Thymus (tissue), 11 donors: ENCODE data around the gene RPE. TPM values are rescaled to one million over a fixed set of nuclear protein-coding genes. Genes with fewer than 3 reads are reported as not detected.

Experiments
- DNase-seq, 9 donors: peaks; one replicate each; pipeline ENCODE4 v3.0.0-alpha.2; 2013; ENCODE audit warnings: low spot score in 9 of 9, low read depth in 6 of 9, missing footprints in 1 of 9
- H3K27ac ChIP-seq, 2 donors: one replicate each; pipeline ENCODE4 v1.5.1; 2013; ENCODE audit warnings: control low read depth in 1 of 2, low read depth in 1 of 2, low read length in 1 of 2, mild to moderate bottlenecking in 1 of 2, moderate library complexity in 1 of 2
- H3K27me3 ChIP-seq, 2 donors: one replicate each; pipeline ENCODE4 v1.5.1; 2013; ENCODE audit warnings: low read length in 1 of 2; ENCODE audit not compliant: control insufficient read depth in 2 of 2, insufficient read depth in 1 of 2
- H3K36me3 ChIP-seq, 2 donors: one replicate each; pipeline ENCODE4 v1.5.1; 2013; ENCODE audit warnings: low read length in 1 of 2, mild to moderate bottlenecking in 1 of 2, moderate library complexity in 1 of 2; ENCODE audit not compliant: control insufficient read depth in 2 of 2, insufficient read depth in 2 of 2
- H3K4me1 ChIP-seq, 2 donors: one replicate each; pipeline ENCODE4 v1.5.1; 2013; ENCODE audit warnings: low read length in 2 of 2; ENCODE audit not compliant: control insufficient read depth in 2 of 2, insufficient read depth in 2 of 2
- H3K4me3 ChIP-seq, 2 donors: one replicate each; pipeline ENCODE4 v1.5.1; 2013; ENCODE audit warnings: low read length in 2 of 2, control low read depth in 1 of 2, mild to moderate bottlenecking in 1 of 2
- H3K9me3 ChIP-seq, 2 donors: one replicate each; pipeline ENCODE4 v1.5.1; 2013; ENCODE audit warnings: low read length in 1 of 2, mild to moderate bottlenecking in 1 of 2; ENCODE audit not compliant: control insufficient read depth in 2 of 2, insufficient read depth in 1 of 2
- WGBS: extraction: QIAGEN DNeasy Blood & Tissue Kit; methylation state at CpG from one replicate; pipeline ENCODE4 v1.1.7; 2013; 5-methylcytosine and 5-hydroxymethylcytosine counted together
- polyA plus RNA-seq: library from polyadenylated mRNA; stranded (reverse); fragments of 200-250 nt; gene quantifications from one replicate; pipeline ENCODE4 v1.2.3, GENCODE V29; 2013
- total RNA-seq: library from RNA; stranded (reverse); fragments of 120-200 nt; gene quantifications from one replicate; pipeline ENCODE4 v1.2.4, GENCODE V29; 2013
- donor health status: healthy.

The RPE gene
- total and polyA plus RNA-seq, 2 donors, result 22.2 to 40.0 TPM

GRCh38 chr2:209988010-209988409 is 14.4 kb upstream of the RPE start:
- Histone ChIP-seq H3K36me3 (no peaks in the 10 kb centered on the region), H3K4me1 (no peaks in the 10 kb centered on the region), H3K4me3 (no peak overlapping the region), H3K9me3 (no peaks in the 10 kb centered on the region), H3K27ac (no peak overlapping the region), H3K27me3 (no peaks in the 10 kb centered on the region)
- 10% methylated on average over 4 of the region's 4 CpGs for WGBS
- DNase-seq, result no peak

DNA sequence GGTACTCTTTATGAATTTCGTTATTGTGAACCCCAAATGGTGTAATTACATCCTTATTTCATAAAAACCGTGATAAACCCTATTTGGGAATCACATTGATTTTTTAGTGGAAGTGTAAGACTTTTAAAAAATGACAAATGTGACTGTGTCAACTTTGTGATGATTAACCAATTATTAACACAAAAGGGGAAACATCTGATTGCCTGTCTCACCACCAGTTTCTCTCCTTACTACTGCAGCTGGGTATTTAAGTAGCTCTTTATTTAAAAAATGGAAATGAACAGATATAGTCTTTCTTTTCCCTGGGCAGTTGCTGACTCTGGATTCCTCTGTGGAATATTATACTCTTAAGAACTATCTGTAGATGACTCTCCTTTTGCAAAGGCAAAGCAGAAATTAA is 11.6 kb upstream of the RPE start:
- 92% methylated on average over 2 of the region's 2 CpGs for WGBS
- H3K36me3 ChIP-seq, result no peaks in the 10 kb centered on the region
- H3K9me3 ChIP-seq, result no peaks in the 10 kb centered on the region
- no peak overlapping the region for H3K4me3 ChIP-seq
- no peak overlapping the region for H3K27ac ChIP-seq
- no peaks in the 10 kb centered on the region for H3K4me1 ChIP-seq
- H3K27me3 ChIP-seq, result no peaks in the 10 kb centered on the region
- DNase-seq, result no peak

DNA sequence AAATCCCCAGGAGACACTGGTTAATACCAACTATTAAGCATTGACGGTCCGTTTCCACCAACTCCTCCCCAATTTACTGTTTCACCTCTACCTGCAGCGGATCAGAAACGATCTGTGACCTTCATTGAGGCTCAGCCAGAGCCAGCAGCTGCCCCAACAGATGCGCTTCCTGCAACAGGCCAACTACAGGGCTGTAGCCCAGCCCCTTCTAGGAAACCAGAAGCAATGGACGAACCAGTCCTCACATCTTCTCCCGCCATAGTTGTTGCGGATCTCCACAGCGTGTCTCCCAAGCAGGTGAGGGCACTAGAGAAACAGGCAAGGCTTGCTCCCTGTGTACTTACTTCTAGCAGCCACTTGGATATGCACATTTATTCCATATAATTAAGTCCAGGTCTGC is 8.5 kb upstream of the RPE start:
- Histone ChIP-seq H3K27me3 (no peaks in the 10 kb centered on the region), H3K4me3 (no peak overlapping the region), H3K27ac (no peak overlapping the region), H3K9me3 (no peaks in the 10 kb centered on the region), H3K36me3 (no peaks in the 10 kb centered on the region), H3K4me1 (no peaks in the 10 kb centered on the region)
- WGBS, result 97% methylated on average over 9 of the region's 9 CpGs
- DNase-seq, result no peak

- Histone ChIP-seq H3K4me1 (peaks cover 4 to 13% of the 10 kb centered on the region in 2 donors), H3K27ac (no peak overlapping the region), H3K9me3 (no peaks in the 10 kb centered on the region), H3K27me3 (no peaks in the 10 kb centered on the region), H3K36me3 (no peaks in the 10 kb centered on the region), H3K4me3 (no peak overlapping the region)
- 94% methylated on average over 1 of the region's 1 CpG for WGBS
- DNase-seq, result no peak
Measured at GRCh38 chr2:209998596-209998995, 3.8 kb upstream of the RPE start.

- peaks cover 15 to 18% of the 10 kb centered on the region in 2 donors for H3K4me1 ChIP-seq
- 98% methylated on average over 32 of the region's 32 CpGs for WGBS
- no peaks in the 10 kb centered on the region for H3K27me3 ChIP-seq
- H3K9me3 ChIP-seq, result no peaks in the 10 kb centered on the region
- no peak overlapping the region for H3K4me3 ChIP-seq
- DNase-seq, result no peak
- no peak overlapping the region for H3K27ac ChIP-seq
- H3K36me3 ChIP-seq, result peaks cover 0 to 8% of the 10 kb centered on the region in 2 donors
Measured at GRCh38 chr2:210000464-210001324, 1.7 kb upstream of the RPE start.

GRCh38 chr2:210003359-210003758 is 921 bp downstream of the RPE start:
- 30% methylated on average over 2 of the region's 2 CpGs for WGBS
- H3K36me3 ChIP-seq, result peaks cover 0 to 14% of the 10 kb centered on the region in 2 donors
- H3K9me3 ChIP-seq, result no peaks in the 10 kb centered on the region
- no peak for DNase-seq
- H3K27me3 ChIP-seq, result no peaks in the 10 kb centered on the region
- H3K4me3 ChIP-seq, result peak overlapping the region; percentile 86 to 94
- peaks cover 15 to 18% of the 10 kb centered on the region in 2 donors for H3K4me1 ChIP-seq
- H3K27ac ChIP-seq, result no peak overlapping the region

GRCh38 chr2:210004881-210005280 is 2.4 kb downstream of the RPE start:
- Histone ChIP-seq H3K27me3 (no peaks in the 10 kb centered on the region), H3K36me3 (peaks cover 0 to 26% of the 10 kb centered on the region in 2 donors), H3K27ac (no peak overlapping the region), H3K4me1 (peaks cover 15 to 18% of the 10 kb centered on the region in 2 donors), H3K4me3 (no peak overlapping the region), H3K9me3 (no peaks in the 10 kb centered on the region)
- 96% methylated on average over 2 of the region's 2 CpGs for WGBS
- no peak for DNase-seq

- no peak overlapping the region for H3K4me3 ChIP-seq
- 92% methylated on average over 2 of the region's 2 CpGs for WGBS
- peaks cover 10 to 11% of the 10 kb centered on the region in 2 donors for H3K4me1 ChIP-seq
- no peaks in the 10 kb centered on the region for H3K9me3 ChIP-seq
- DNase-seq, result no peak
- no peaks in the 10 kb centered on the region for H3K27me3 ChIP-seq
- H3K36me3 ChIP-seq, result peaks cover 0 to 46% of the 10 kb centered on the region in 2 donors
- H3K27ac ChIP-seq, result no peak overlapping the region
Measured at GRCh38 chr2:210007895-210008294, 5.5 kb downstream of the RPE start.

DNA sequence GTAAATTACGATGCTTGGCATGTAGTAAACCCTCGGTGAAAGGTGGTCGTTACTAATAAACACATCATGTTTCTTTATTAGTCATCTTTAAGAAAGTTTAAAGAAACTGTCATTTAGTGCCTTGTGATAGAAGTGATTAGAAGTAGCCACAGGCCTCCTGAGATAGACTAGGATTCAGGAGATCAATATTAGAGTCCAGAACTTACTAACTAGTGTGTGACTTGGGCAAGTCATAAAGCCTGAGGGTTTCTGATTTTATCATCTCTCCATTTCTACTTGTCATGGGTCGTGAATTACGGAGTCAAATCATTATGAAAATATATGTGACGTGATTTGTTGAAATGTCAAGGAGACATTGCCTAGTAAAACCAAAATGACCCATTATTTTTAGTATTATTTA is 6.7 kb downstream of the RPE start:
- no peaks in the 10 kb centered on the region for H3K27me3 ChIP-seq
- H3K27ac ChIP-seq, result no peak overlapping the region
- H3K4me1 ChIP-seq, result peaks cover 5 to 9% of the 10 kb centered on the region in 2 donors
- WGBS, result 81% methylated on average over 6 of the region's 6 CpGs
- peaks cover 0 to 49% of the 10 kb centered on the region in 2 donors for H3K36me3 ChIP-seq
- no peak for DNase-seq
- no peaks in the 10 kb centered on the region for H3K9me3 ChIP-seq
- no peak overlapping the region for H3K4me3 ChIP-seq
